ENCODE results near the gene RCL1. TPM values are rescaled to one million over a fixed set of nuclear protein-coding genes. Genes with fewer than 3 reads are reported as not detected.

The RCL1 gene
- total RNA-seq, 1 experiment from 2014 or later = 24.9 TPM

DNA sequence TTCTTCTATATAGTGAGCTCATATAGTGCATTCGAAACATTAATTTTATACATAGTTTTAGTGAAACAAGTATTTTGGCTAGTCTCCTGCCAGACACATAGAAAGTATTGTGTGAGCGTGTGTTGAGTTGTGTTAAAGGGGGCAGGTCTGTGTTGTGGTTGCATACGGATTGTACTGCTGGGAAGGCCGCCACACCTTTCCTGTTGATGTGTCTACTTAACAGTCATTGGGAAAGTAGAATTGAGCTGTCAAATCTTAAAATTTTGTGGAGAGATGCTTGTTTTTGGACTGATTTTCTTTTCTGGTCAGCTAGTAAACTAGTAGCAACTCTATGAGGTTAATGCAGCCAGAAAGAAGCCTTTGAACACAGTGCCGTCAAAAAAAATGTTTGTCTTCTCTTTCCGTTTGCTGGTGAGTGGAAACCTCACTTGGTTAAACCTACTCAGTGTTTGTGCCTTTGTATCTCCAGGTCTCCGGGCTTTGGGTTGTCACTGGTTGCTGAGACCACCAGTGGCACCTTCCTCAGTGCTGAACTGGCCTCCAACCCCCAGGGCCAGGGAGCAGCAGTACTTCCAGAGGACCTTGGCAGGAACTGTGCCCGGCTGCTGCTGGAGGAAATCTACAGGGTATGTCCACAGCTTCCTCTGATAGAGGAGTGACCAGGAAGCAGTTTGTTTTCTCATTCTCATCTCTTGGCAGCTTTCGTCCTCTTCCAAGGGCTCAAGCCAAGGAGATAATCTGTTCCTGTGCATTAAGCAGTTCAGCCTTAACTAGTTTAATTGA is 51.5 kb downstream of the RCL1 start:
- no peak for DNase-seq
- H3K27ac ChIP-seq (ENCODE audit: low read length) = no peak overlapping the region
- H3K9me3 ChIP-seq (ENCODE audit: low read length) = no peaks in the 10 kb centered on the region

DNA sequence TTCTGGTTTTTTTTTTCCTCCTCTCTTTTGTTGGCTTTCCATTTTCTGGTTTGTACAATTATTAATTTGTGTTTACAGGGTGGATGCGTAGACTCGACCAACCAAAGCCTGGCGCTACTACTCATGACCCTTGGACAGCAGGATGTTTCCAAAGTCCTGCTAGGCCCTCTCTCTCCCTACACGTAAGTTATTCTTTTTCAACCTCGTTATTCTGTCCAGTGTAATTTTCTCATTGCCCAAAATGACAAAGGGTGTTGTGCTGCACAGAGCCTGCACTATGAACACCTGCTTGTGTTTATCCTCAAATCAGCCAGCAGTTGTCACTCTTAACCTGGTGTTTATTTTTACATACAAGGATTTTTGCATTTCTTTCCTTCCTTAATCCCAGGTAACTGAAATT is 56.6 kb downstream of the RCL1 start:
- Histone ChIP-seq H3K4me2 (ENCODE audit: low read depth, low read length, poor library complexity, severe bottlenecking) (no peak overlapping the region), H3K4me1 (ENCODE audit: low read length) (no peaks in the 10 kb centered on the region), H3K27me3 (ENCODE audit: low read length) (no peaks in the 10 kb centered on the region), H3K79me2 (ENCODE audit: low read length) (peaks cover 13% of the 10 kb centered on the region), H3K9ac (ENCODE audit: low read length) (no peak overlapping the region), H4K20me1 (ENCODE audit: insufficient read depth, low read depth, low read length) (no peaks in the 10 kb centered on the region), H3K4me3 (ENCODE audit: low read length) (no peak overlapping the region), H3K9me3 (ENCODE audit: low read length) (no peaks in the 10 kb centered on the region), H3K36me3 (ENCODE audit: insufficient read depth, low read length) (peaks cover 28% of the 10 kb centered on the region), H2AFZ (ENCODE audit: low read length) (no peak overlapping the region), H3K27ac (ENCODE audit: low read length) (no peak overlapping the region), H3K9me2 (replicated peaks; ENCODE audit: insufficient read depth, low read length) (no peaks in the 10 kb centered on the region)
- DNase-seq = no peak

More for the DNA sequence above, 51.5 kb downstream of the RCL1 start:
- Histone ChIP-seq H2AFZ (ENCODE audit: low read length) (no peak overlapping the region), H3K9me2 (replicated peaks; ENCODE audit: insufficient read depth, low read length) (no peaks in the 10 kb centered on the region), H3K27me3 (ENCODE audit: low read length) (no peaks in the 10 kb centered on the region), H3K9ac (ENCODE audit: low read length) (no peak overlapping the region), H4K20me1 (ENCODE audit: insufficient read depth, low read depth, low read length) (no peaks in the 10 kb centered on the region), H3K4me2 (ENCODE audit: low read depth, low read length, poor library complexity, severe bottlenecking) (no peak overlapping the region), H3K4me1 (ENCODE audit: low read length) (no peaks in the 10 kb centered on the region), H3K36me3 (ENCODE audit: insufficient read depth, low read length) (peaks cover 29% of the 10 kb centered on the region), H3K4me3 (ENCODE audit: low read length) (no peak overlapping the region), H3K79me2 (ENCODE audit: low read length) (peaks cover 25% of the 10 kb centered on the region)

DNA sequence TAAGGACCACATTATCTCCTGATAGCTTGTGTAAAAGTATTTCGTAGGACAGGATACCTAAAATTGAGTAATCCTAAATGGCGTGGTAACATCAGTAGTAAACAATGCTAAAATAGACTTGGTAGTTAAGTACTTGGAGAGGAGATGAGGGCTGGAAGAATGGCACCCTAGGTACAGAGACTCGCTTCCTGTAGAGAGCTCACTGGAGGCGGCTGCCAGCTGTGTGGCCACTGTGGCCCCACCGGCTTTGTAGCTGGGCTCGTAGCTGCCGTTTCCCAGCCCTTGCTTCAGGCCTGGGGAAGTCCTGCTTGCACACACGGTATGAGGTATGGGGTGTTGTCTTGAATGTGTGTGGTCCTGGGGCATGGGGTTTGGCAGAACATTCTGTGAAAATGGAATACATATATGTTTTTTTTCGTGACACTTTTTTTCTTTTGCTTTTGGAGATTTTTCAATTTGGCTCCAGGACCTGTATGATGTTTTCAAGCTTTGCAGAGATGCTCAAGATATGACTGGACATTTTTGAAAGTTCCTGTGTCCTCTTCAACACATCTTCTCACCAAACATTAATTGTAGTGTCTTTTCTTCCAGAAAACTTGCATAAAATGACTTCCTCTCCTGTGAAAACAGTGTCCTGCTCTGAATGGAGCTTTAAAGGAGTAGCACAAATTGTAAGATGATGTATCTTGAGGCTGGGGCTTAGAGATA is 58.0 kb downstream of the RCL1 start:
- Histone ChIP-seq H3K4me2 (ENCODE audit: low read depth, low read length, poor library complexity, severe bottlenecking) (no peak overlapping the region), H3K9ac (ENCODE audit: low read length) (no peak overlapping the region), H3K36me3 (ENCODE audit: insufficient read depth, low read length) (peaks cover 24% of the 10 kb centered on the region), H3K9me2 (replicated peaks; ENCODE audit: insufficient read depth, low read length) (no peaks in the 10 kb centered on the region), H3K4me1 (ENCODE audit: low read length) (no peaks in the 10 kb centered on the region), H3K9me3 (ENCODE audit: low read length) (no peaks in the 10 kb centered on the region), H3K27me3 (ENCODE audit: low read length) (no peaks in the 10 kb centered on the region), H2AFZ (ENCODE audit: low read length) (no peak overlapping the region), H3K27ac (ENCODE audit: low read length) (no peak overlapping the region), H4K20me1 (ENCODE audit: insufficient read depth, low read depth, low read length) (no peaks in the 10 kb centered on the region), H3K79me2 (ENCODE audit: low read length) (peaks cover 15% of the 10 kb centered on the region), H3K4me3 (ENCODE audit: low read length) (no peak overlapping the region)
- DNase-seq = no peak

DNA sequence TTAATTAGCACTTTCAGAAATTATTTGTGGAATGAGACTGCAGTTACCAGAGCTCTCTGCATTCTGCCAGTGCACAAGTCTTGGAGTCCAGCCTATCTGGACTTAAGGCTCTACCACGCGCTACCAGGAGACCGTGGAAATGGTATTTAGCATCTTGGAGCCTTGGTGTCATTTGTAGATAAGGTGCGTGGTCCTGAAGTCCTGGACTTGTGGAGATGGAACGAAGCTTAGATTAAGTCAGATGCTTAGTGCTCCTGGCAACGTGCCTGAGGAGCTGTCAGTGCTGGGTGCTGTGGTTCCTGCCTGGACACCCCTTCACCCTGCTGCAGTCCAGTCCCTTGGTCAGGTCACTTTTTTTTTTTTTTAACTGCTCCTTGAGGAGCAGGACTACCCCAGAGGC is 59.7 kb downstream of the RCL1 start:
- Histone ChIP-seq H3K27ac (ENCODE audit: low read length) (no peak overlapping the region), H3K9ac (ENCODE audit: low read length) (no peak overlapping the region), H3K9me3 (ENCODE audit: low read length) (no peaks in the 10 kb centered on the region), H3K4me3 (ENCODE audit: low read length) (no peak overlapping the region), H3K4me2 (ENCODE audit: low read depth, low read length, poor library complexity, severe bottlenecking) (no peak overlapping the region), H3K36me3 (ENCODE audit: insufficient read depth, low read length) (peaks cover 34% of the 10 kb centered on the region), H3K4me1 (ENCODE audit: low read length) (no peaks in the 10 kb centered on the region), H4K20me1 (ENCODE audit: insufficient read depth, low read depth, low read length) (no peaks in the 10 kb centered on the region), H2AFZ (ENCODE audit: low read length) (no peak overlapping the region), H3K9me2 (replicated peaks; ENCODE audit: insufficient read depth, low read length) (no peaks in the 10 kb centered on the region), H3K27me3 (ENCODE audit: low read length) (no peaks in the 10 kb centered on the region), H3K79me2 (ENCODE audit: low read length) (peaks cover 26% of the 10 kb centered on the region)
- DNase-seq = no peak

DNA sequence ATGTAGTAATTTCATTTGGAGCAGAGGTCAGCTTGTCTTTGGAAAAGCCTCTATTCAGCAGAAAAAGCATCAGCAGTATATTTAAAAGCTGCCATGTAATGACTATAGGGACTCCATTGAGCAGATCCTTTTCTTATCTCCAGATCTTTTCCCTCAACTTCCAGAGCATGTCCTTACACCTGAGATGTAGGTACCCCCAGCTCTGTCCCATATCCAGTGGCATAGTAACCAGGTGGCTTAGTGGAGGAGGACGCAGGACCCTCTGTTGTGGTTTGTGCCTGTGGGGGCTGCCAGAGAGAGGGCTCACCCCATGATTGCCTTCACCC is 61.5 kb downstream of the RCL1 start:
- no peak for DNase-seq
- Histone ChIP-seq H3K79me2 (ENCODE audit: low read length) (peaks cover 28% of the 10 kb centered on the region), H4K20me1 (ENCODE audit: insufficient read depth, low read depth, low read length) (no peaks in the 10 kb centered on the region), H2AFZ (ENCODE audit: low read length) (no peak overlapping the region), H3K27me3 (ENCODE audit: low read length) (no peaks in the 10 kb centered on the region), H3K4me1 (ENCODE audit: low read length) (no peaks in the 10 kb centered on the region), H3K4me3 (ENCODE audit: low read length) (no peak overlapping the region), H3K27ac (ENCODE audit: low read length) (no peak overlapping the region), H3K36me3 (ENCODE audit: insufficient read depth, low read length) (peaks cover 37% of the 10 kb centered on the region), H3K9me2 (replicated peaks; ENCODE audit: insufficient read depth, low read length) (no peaks in the 10 kb centered on the region), H3K4me2 (ENCODE audit: low read depth, low read length, poor library complexity, severe bottlenecking) (no peak overlapping the region), H3K9ac (ENCODE audit: low read length) (no peak overlapping the region), H3K9me3 (ENCODE audit: low read length) (no peaks in the 10 kb centered on the region)

DNA sequence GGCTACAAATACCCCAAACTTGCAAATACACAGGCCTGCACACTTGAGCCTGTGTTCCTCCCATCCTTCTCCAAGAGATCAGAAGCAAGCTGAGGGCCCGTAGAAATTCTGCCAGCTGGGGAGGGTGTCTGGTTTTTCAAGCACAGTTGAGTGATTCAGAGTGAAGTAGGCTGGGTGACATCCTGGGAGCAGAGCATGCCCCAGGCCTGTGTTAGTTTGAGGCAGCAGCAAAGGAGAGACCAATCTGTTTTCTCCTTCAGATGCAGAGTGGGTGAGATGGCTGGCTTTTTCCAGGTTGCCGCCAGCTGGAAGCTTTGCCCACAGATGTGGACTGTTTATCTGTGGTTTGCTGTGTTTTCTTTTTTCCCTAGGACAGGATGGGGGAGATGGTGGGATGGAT is 63.1 kb downstream of the RCL1 start:
- H3K27ac ChIP-seq (ENCODE audit: low read length) = no peak overlapping the region
- H3K36me3 ChIP-seq (ENCODE audit: insufficient read depth, low read length) = peaks cover 31% of the 10 kb centered on the region

DNA sequence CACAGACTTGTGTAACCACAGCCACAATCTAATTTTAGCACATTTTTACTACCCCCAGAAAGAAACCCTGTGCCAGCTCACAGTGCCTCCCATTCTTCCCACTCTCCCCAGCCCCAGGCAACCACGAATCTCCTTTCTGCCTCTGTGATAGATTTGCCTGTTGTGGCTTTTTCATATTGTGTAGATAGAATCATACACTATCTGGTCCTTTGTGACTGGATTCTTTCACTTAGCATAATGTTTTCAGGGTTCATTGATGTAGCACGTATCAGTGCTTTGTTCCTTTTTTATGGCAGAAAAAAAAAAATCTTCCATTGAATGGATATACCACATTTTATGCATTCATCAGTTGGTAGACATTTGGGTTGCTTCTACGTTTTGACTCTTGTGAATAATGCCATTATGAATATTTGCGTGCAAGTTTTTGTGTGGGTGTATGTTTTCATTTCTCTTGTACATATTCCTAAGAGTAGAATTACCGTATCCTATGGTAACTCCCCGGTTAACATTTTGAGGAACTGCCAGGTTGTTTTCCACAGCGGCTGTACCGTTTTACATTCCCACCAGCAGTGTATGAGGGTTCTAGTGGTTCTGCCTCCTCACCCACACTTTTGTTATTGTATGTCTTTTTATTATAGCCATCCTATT is 64.5 kb downstream of the RCL1 start:
- H3K36me3 ChIP-seq (ENCODE audit: insufficient read depth, low read length) = peaks cover 27% of the 10 kb centered on the region
- H3K79me2 ChIP-seq (ENCODE audit: low read length) = peaks cover 37% of the 10 kb centered on the region
- H4K20me1 ChIP-seq (ENCODE audit: insufficient read depth, low read depth, low read length) = no peaks in the 10 kb centered on the region
- H3K9ac ChIP-seq (ENCODE audit: low read length) = no peak overlapping the region
- no peaks in the 10 kb centered on the region for H3K9me2 ChIP-seq (replicated peaks; ENCODE audit: insufficient read depth, low read length)
- no peak overlapping the region for H3K4me2 ChIP-seq (ENCODE audit: low read depth, low read length, poor library complexity, severe bottlenecking)
- DNase-seq = no peak
- H3K4me3 ChIP-seq (ENCODE audit: low read length) = no peak overlapping the region
- no peak overlapping the region for H3K27ac ChIP-seq (ENCODE audit: low read length)
- H3K27me3 ChIP-seq (ENCODE audit: low read length) = no peaks in the 10 kb centered on the region
- H2AFZ ChIP-seq (ENCODE audit: low read length) = no peak overlapping the region
- H3K9me3 ChIP-seq (ENCODE audit: low read length) = no peaks in the 10 kb centered on the region
- no peaks in the 10 kb centered on the region for H3K4me1 ChIP-seq (ENCODE audit: low read length)

More for the DNA sequence above, 63.1 kb downstream of the RCL1 start:
- Histone ChIP-seq H2AFZ (ENCODE audit: low read length) (no peak overlapping the region), H3K9me3 (ENCODE audit: low read length) (no peaks in the 10 kb centered on the region), H3K4me2 (ENCODE audit: low read depth, low read length, poor library complexity, severe bottlenecking) (no peak overlapping the region), H3K4me1 (ENCODE audit: low read length) (no peaks in the 10 kb centered on the region), H3K4me3 (ENCODE audit: low read length) (no peak overlapping the region), H4K20me1 (ENCODE audit: insufficient read depth, low read depth, low read length) (no peaks in the 10 kb centered on the region), H3K79me2 (ENCODE audit: low read length) (peaks cover 29% of the 10 kb centered on the region), H3K9ac (ENCODE audit: low read length) (no peak overlapping the region), H3K27me3 (ENCODE audit: low read length) (no peaks in the 10 kb centered on the region), H3K9me2 (replicated peaks; ENCODE audit: insufficient read depth, low read length) (no peaks in the 10 kb centered on the region)
- no peak for DNase-seq

DNA sequence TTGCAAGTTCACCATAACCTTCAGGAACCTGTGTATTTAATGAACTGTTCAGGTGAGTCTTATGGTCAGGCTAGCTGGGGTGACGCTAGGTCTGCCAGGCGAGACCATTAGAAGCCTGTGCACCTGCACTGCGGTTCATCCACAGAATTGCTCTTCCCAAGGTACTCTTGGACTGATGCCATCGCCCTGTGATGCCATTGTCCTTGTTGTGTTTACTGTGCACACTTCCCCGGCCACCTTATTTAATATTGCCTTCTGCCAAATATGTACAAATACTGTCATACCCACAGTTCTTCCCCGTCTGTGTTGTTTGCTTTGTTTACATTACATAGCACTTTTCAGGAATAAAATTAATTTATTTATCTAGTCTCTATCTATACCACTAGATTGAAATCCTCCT is 66.3 kb downstream of the RCL1 start:
- Histone ChIP-seq H3K9me3 (ENCODE audit: low read length) (no peaks in the 10 kb centered on the region), H3K27ac (ENCODE audit: low read length) (no peak overlapping the region), H3K9ac (ENCODE audit: low read length) (no peak overlapping the region), H3K9me2 (replicated peaks; ENCODE audit: insufficient read depth, low read length) (no peaks in the 10 kb centered on the region), H3K79me2 (ENCODE audit: low read length) (peaks cover 45% of the 10 kb centered on the region), H2AFZ (ENCODE audit: low read length) (no peak overlapping the region), H3K4me2 (ENCODE audit: low read depth, low read length, poor library complexity, severe bottlenecking) (no peak overlapping the region), H3K27me3 (ENCODE audit: low read length) (no peaks in the 10 kb centered on the region), H3K36me3 (ENCODE audit: insufficient read depth, low read length) (peaks cover 27% of the 10 kb centered on the region), H3K4me3 (ENCODE audit: low read length) (no peak overlapping the region), H3K4me1 (ENCODE audit: low read length) (no peaks in the 10 kb centered on the region), H4K20me1 (ENCODE audit: insufficient read depth, low read depth, low read length) (no peaks in the 10 kb centered on the region)
- no peak for DNase-seq
